Effector CD8-positive, alpha-beta T cell (primary cell): ENCODE results near the gene SUGCT.

ENCODE experiments used
- DNase-seq: peaks from one replicate; lab custom pipeline; 2025; lab: John Stamatoyannopoulos, UW

SUGCT gene

DNA sequence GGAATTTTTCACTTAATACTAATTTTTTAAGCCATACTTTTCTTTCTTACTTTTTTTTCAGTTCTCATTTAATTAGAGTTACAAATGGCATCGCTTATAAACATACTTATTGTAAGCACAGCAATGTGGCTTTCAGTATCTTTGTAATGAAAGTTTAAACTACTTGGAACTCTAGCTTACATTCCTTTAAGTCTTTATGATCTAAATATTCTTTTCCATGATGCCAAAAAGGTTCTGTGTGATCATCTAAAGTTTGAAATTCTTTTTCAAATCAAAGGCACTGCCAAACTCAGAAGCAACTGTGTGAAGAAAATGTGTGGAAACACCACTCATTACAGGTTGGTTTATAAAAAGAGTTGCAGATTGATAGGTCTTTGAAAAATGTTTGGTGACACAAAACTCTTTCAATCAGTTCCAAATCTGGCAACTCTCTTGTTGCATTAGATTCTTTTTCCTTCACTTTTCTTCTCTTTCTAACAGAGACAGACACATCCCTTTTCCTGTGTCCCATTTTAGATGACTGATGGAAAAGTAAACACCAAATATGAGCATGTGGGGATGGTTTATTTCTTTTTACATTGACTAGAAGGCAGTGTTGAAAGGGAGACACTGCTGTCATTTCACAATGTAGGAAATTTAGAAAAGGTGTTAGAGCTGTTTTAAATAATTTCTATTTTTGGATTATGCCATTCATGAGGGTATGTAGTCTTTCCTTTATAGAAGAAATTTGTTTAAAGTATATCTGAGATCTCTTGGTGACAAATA is 392.3 kb downstream of the SUGCT start:
- DNase-seq: no peak

- DNase-seq: no peak
Observed at GRCh38 chr7:40527723-40528122, 392.9 kb downstream of the SUGCT start.

- DNase-seq: no peak
Observed at GRCh38 chr7:40530292-40530691, 395.5 kb downstream of the SUGCT start.

- no peak for DNase-seq
Observed at GRCh38 chr7:40531956-40532355, 397.2 kb downstream of the SUGCT start.

GRCh38 chr7:40535678-40536077 is 400.9 kb downstream of the SUGCT start:
- no peak for DNase-seq

DNA sequence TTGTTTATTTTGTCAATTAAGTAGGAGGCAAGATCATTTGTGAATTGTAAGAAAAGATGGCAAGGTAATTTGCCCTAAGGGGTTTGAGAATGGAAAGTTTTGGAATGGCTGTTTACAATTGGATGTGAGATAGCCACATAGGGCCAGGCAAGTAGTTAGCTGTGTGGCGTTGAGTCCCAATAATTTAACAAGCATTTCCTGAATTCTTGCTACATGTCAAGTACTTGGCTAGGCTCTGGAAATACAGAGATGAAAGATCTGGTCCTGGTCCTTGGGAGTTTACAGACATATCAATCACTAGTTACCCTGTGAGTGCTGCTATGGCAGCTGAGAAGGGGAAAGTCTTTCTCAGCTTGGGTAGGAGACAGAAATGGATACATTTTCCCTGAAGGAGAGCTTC is 401.6 kb downstream of the SUGCT start:
- DNase-seq: no peak

DNA sequence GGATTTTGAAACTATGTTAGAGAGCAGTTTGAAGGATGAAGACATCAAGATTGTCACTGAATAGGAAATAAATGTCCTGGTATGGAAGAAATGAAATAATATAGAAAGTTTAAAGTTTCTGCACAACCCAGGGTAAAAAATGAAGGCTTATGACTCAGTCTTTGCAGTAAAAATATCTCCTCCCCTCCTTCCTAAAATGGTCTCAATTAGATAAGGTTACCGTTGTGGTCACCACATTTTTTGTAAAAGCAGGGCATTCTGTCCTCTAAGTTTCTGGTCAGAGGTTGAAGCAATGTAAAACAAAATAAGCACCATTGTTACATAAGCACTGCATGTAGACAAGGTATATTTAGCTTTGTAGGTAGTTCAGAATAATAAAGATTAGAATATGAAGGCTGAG is 403.5 kb downstream of the SUGCT start:
- DNase-seq: no peak

- no peak for DNase-seq
Observed at GRCh38 chr7:40541336-40541735, 406.5 kb downstream of the SUGCT start.

- DNase-seq: no peak
Observed at GRCh38 chr7:40542982-40543741, 408.4 kb downstream of the SUGCT start.

DNA sequence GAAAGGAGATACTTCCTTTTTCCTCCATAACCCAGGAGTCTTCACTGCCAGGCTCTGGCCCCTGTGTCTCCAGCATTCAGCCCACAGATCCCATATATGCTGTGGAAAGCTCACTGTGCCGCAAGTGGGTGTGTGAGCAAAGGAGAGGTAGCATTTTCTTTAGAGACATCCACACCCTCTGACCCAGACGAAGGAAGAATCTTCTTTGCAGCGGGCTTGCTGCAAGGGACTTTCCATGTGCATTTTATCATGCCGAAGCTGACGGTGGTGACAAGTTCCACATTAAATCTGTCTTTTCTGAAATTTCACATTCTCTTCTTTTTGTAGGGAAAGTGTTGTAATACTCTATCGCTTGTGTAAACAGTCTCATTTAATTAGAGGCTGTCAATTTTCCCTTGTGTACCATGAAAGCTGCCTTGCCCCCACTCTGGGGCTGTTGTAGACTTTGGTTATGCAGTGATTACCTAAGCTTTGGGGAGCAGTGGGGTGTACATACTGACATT is 409.5 kb downstream of the SUGCT start:
- no peak for DNase-seq

DNA sequence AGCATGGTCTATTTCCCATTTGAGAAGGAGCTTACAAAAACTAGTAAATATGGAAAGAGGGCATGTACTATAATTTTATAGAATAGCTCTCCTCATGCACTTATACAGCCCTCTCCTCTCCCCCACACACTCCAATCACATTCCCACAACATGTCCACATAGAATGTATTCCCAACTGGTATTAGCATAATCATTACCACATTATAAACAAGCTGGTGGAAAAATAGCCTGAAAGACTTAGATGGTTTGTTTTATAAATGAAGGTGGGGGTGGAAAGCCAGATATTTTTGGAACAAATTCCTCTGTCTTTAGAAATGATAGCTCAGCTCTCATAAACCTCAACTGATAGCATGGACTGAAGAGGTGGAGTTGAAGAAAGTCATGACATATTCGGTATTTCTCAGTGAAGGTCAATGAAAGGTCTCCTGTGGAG is 410.1 kb downstream of the SUGCT start:
- DNase-seq: no peak

DNA sequence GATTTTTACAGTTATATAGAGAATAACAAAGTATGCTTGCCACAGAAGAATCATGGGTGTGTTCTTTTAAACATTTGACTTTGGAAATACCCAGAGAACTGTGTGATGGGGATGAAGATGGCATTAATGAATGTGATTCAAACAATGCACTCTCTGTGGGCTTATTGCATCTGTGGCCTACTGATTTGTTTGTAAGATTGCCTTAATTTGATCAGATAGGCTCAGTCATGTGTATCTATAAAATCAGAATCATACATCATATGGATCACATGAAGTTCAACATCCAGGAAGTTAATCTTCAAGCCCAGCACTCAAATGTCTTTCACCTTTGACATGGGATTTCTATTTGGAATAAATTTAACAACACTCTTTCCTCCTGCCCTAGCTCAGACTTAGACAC is 410.9 kb downstream of the SUGCT start:
- no peak for DNase-seq

GRCh38 chr7:40546616-40547501 is 412.1 kb downstream of the SUGCT start:
- no peak for DNase-seq

DNA sequence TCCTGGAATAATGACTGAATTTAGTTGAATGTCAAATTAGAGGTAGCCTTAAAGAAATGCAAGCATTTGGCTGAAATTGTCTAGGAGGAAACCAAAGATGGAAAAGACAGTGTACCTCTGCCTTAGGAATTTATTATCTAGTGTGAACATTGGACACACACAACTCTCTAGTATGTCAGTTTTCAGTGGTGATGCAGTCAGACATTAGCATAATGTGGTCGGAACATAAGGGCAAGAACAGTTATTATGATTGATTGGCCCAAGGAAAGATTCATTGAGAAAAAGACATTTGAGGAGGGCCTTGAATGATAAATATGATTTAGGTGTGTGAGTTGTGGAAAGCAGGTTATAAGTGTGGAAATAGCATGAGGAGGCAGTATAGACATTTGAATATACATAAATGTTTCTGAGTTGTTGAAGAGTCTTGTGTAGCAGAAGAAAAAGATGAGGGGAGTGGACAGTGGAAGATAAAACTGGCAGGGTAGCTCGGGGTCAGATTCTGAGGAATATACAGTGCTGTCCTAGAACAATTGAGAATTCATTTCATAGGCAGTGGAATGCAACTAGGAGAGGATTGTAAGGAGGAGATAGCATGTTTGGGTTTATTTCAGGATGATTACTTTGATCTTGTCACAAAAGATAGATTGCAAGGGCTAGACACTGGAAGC is 414.7 kb downstream of the SUGCT start:
- no peak for DNase-seq

GRCh38 chr7:40551685-40552576 is 417.1 kb downstream of the SUGCT start:
- no peak for DNase-seq

GRCh38 chr7:40560672-40561071 is 425.9 kb downstream of the SUGCT start:
- no peak for DNase-seq

DNA sequence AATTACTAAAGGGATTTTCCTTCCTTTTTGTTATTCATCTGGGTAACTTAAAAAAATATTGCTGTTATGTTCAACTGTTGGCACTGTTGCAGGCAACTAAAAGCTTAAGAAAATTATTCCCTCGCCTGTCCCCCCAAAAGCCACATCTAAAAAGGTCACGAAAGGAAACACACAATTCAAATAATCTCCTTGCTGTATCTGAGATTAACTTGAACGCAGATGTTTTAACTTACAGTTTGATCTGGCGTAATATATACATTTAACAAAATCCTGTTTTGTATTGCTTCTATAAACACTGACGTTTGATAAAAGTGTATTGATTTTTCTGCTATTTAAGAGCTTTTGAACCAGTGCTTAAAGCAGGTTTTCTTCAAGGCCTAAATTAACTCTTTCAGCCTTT is 432.1 kb downstream of the SUGCT start:
- no peak for DNase-seq

DNA sequence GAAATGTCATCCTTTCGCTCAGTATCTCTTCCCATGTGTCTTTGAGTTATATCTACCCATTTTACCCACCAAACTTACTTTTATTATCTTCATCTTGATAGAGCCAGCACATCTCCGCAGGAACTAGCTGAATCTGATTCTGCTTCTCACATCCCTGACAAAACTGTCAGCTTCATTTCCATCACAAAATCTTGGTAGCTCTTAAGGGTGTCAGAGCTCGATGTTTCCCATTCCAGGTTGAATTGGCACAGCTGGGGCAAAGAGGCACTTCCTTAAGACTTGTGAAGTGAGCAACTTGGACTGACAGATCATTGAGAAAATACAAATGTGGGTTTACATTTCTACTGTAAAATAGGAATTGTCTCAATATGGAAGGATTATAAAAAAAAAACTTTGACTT is 434.5 kb downstream of the SUGCT start:
- DNase-seq: no peak

DNA sequence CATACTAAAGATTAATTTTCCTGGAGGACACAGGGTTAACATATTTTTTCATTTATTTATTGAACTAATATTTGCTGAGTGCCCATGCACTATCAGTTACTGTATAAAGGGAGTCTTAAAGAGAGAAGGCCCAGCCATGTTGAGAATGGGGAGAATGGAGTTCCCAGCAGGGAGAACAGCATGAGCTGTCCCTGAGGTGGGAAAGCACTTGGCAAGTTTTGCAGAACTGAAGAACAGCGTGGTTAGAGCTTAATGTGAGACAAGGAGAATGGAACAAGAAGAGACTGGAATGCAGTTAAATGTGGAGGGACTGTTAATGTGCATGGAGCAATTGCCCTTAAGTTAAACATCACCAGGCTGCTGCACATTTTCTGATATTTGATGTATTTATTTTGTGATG is 435.4 kb downstream of the SUGCT start:
- DNase-seq: no peak

DNA sequence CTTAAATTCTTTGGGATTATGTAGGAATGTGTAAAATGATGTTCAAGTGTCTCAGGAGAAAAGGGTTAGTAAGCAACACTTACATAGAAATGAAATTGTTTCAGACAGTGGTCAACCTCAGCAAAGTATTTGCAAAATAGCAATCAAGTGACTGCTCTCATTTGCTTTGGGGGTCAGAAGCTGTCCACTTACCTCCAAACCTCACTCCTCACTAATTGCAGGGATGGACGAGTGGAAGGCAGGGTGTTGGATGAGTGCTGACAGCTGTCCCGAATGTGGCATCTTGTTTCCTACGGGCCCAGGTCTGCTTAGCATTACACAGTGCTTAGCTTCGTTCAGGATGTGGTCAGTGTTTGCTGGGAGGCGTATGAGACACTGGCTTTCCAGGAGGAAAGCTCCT is 437.0 kb downstream of the SUGCT start:
- DNase-seq: no peak
